Neural progenitor cell (in vitro differentiated cells): ENCODE data around the gene HMGXB4. TPM values are rescaled to one million over a fixed set of nuclear protein-coding genes. Genes with fewer than 3 reads are reported as not detected.

Experiments used
- DNase-seq: peaks from one replicate; pipeline ENCODE4 v3.0.0-alpha.2; 2016; ENCODE audit warnings: low spot score
- H2AFZ ChIP-seq: fragments of 200-600 bp; sonication (generic); replicated peaks from 2 replicates; pipeline ENCODE4 v1.6.1; 2016; ENCODE audit warnings: antibody characterized with exemption
- H3F3A ChIP-seq: fragments of 200-600 bp; sonication (generic); 2 replicates; pipeline ENCODE4 v1.6.1; 2016; ENCODE audit warnings: antibody characterized with exemption, low read depth
- H3K27ac ChIP-seq: fragments of 200-600 bp; sonication (generic); 2 replicates; pipeline ENCODE4 v1.5.1; 2016; ENCODE audit warnings: mild to moderate bottlenecking
- H3K27me3 ChIP-seq: fragments of 200-600 bp; sonication (generic); 2 replicates; pipeline ENCODE4 v1.6.1; 2016; ENCODE audit warnings: mild to moderate bottlenecking, moderate library complexity
- H3K36me3 ChIP-seq: fragments of 200-600 bp; sonication (generic); 2 replicates; pipeline ENCODE4 v1.5.1; 2016
- H3K4me1 ChIP-seq: fragments of 200-600 bp; sonication (generic); 2 replicates; pipeline ENCODE4 v1.6.1; 2016; ENCODE audit warnings: mixed run types
- H3K4me2 ChIP-seq: fragments of 200-600 bp; sonication (generic); 2 replicates; pipeline ENCODE4 v1.6.1; 2016
- H3K4me3 ChIP-seq: fragments of 200-600 bp; sonication (generic); 2 replicates; pipeline ENCODE4 v1.5.1; 2016
- H3K79me2 ChIP-seq: fragments of 200-600 bp; sonication (generic); 2 replicates; pipeline ENCODE4 v1.6.1; 2016; ENCODE audit warnings: low read depth
- H3K9ac ChIP-seq: fragments of 200-600 bp; sonication (generic); 2 replicates; pipeline ENCODE4 v1.6.1; 2016
- H3K9me3 ChIP-seq: fragments of 200-600 bp; sonication (generic); 2 replicates; pipeline ENCODE4 v1.5.1; 2016; ENCODE audit warnings: low read depth
- H4K20me1 ChIP-seq: fragments of 200-600 bp; sonication (generic); 2 replicates; pipeline ENCODE4 v1.6.1; 2016; ENCODE audit warnings: low read depth
- H3K27ac Mint-ChIP-seq: 3 replicates; pipeline ENCODE4 v1.8.0; 2021; ENCODE audit warnings: mixed read lengths
- H3K27me3 Mint-ChIP-seq: 2 replicates; pipeline ENCODE4 v1.8.0; 2022; ENCODE audit warnings: low read depth, mild to moderate bottlenecking, inconsistent platforms, moderate library complexity, mixed read lengths; ENCODE audit not compliant: insufficient read depth
- H3K36me3 Mint-ChIP-seq: 3 replicates; pipeline ENCODE4 v1.8.0; 2021; ENCODE audit warnings: mixed read lengths
- H3K4me1 Mint-ChIP-seq: 3 replicates; pipeline ENCODE4 v1.8.0; 2021; ENCODE audit warnings: mixed read lengths
- H3K4me3 Mint-ChIP-seq: 3 replicates; pipeline ENCODE4 v1.8.0; 2021; ENCODE audit warnings: mild to moderate bottlenecking, moderate library complexity, mixed read lengths
- H3K9me3 Mint-ChIP-seq: 3 replicates; pipeline ENCODE4 v1.8.0; 2020; ENCODE audit warnings: mixed read lengths
- CTCF ChIP-seq: fragments of 200-600 bp; sonication (generic); IDR thresholded peaks from 2 replicates; pipeline ENCODE4 v1.5.1; 2017; ENCODE audit warnings: antibody characterized with exemption, mild to moderate bottlenecking
- EZH2 ChIP-seq: fragments of 200-600 bp; sonication (generic); IDR thresholded peaks from 2 replicates; pipeline ENCODE4 v1.6.1; 2017; ENCODE audit warnings: antibody characterized with exemption, mild to moderate bottlenecking, moderate library complexity
- EZH2phosphoT487 ChIP-seq: fragments of 200-600 bp; sonication (generic); IDR thresholded peaks from 2 replicates; pipeline ENCODE4 v1.6.1; 2017; ENCODE audit warnings: antibody characterized with exemption
- total RNA-seq: library from RNA; depleted of rRNA; stranded (reverse); fragments of >200 nt; gene quantifications from 2 replicates; pipeline ENCODE4 v1.2.3, GENCODE V29; 2015; ENCODE audit warnings: low replicate concordance

HMGXB4 gene
- total RNA-seq, 1 donor from 2014 or later = 55.9 TPM

- Mint-ChIP-seq H3K27ac (no peak overlapping the region), H3K4me1 (no peaks in the 10 kb centered on the region), H3K27me3 (no peaks in the 10 kb centered on the region), H3K36me3 (peaks cover 31% of the 10 kb centered on the region), H3K9me3 (no peaks in the 10 kb centered on the region), H3K4me3 (no peak overlapping the region)
- Histone ChIP-seq H3K4me3 (no peak overlapping the region), H3K4me2 (no peak overlapping the region), H2AFZ (no peak overlapping the region), H3K27me3 (no peaks in the 10 kb centered on the region), H3K27ac (no peak overlapping the region), H3K4me1 (no peaks in the 10 kb centered on the region), H3K9ac (no peak overlapping the region), H3F3A (peaks cover 12% of the 10 kb centered on the region), H3K9me3 (no peaks in the 10 kb centered on the region), H3K79me2 (no peaks in the 10 kb centered on the region), H3K36me3 (peaks cover 31% of the 10 kb centered on the region), H4K20me1 (peaks cover 4% of the 10 kb centered on the region)
- no peak for TF ChIP-seq CTCF
- no peak for DNase-seq
Observed at GRCh38 chr22:35288116-35288515, 30.8 kb downstream of the HMGXB4 start.

- no peaks in the 10 kb centered on the region for H3K4me1 ChIP-seq
- H3K4me3 ChIP-seq = no peak overlapping the region
- no peak for TF ChIP-seq EZH2phosphoT487
- TF ChIP-seq EZH2 = no peak
- no peak for TF ChIP-seq CTCF
- H3K9me3 ChIP-seq = no peaks in the 10 kb centered on the region
- H3K27me3 Mint-ChIP-seq = no peaks in the 10 kb centered on the region
- H3K36me3 ChIP-seq = peaks cover 25% of the 10 kb centered on the region
- no peaks in the 10 kb centered on the region for H3K9me3 Mint-ChIP-seq
- H3F3A ChIP-seq = peaks cover 17% of the 10 kb centered on the region
- no peak overlapping the region for H3K4me2 ChIP-seq
- no peaks in the 10 kb centered on the region for H4K20me1 ChIP-seq
- H3K4me1 Mint-ChIP-seq = no peaks in the 10 kb centered on the region
- DNase-seq = no peak
- no peak overlapping the region for H3K4me3 Mint-ChIP-seq
- no peak overlapping the region for H3K27ac ChIP-seq
- no peak overlapping the region for H2AFZ ChIP-seq
- H3K27me3 ChIP-seq = no peaks in the 10 kb centered on the region
- peaks cover 27% of the 10 kb centered on the region for H3K36me3 Mint-ChIP-seq
- H3K27ac Mint-ChIP-seq = no peak overlapping the region
- no peaks in the 10 kb centered on the region for H3K79me2 ChIP-seq
- H3K9ac ChIP-seq = no peak overlapping the region
Observed at GRCh38 chr22:35292786-35293185, 35.5 kb downstream of the HMGXB4 start.

- Histone ChIP-seq H3K4me3 (no peak overlapping the region), H3F3A (peaks cover 27% of the 10 kb centered on the region), H3K9me3 (no peaks in the 10 kb centered on the region), H4K20me1 (no peaks in the 10 kb centered on the region), H3K4me1 (no peaks in the 10 kb centered on the region), H2AFZ (no peak overlapping the region), H3K27ac (no peak overlapping the region), H3K36me3 (peaks cover 16% of the 10 kb centered on the region), H3K79me2 (peaks cover 7% of the 10 kb centered on the region), H3K4me2 (no peak overlapping the region), H3K27me3 (no peaks in the 10 kb centered on the region), H3K9ac (no peak overlapping the region)
- no peak overlapping the region for H3K27ac Mint-ChIP-seq
- DNase-seq = no peak
- no peak overlapping the region for H3K4me3 Mint-ChIP-seq
- H3K4me1 Mint-ChIP-seq = peaks cover 4% of the 10 kb centered on the region
- H3K9me3 Mint-ChIP-seq = no peaks in the 10 kb centered on the region
- peaks cover 17% of the 10 kb centered on the region for H3K36me3 Mint-ChIP-seq
- no peak for TF ChIP-seq CTCF
- no peak for TF ChIP-seq EZH2
- TF ChIP-seq EZH2phosphoT487 = no peak
- peaks cover 3% of the 10 kb centered on the region for H3K27me3 Mint-ChIP-seq
Observed at GRCh38 chr22:35296051-35296450, 38.8 kb downstream of the HMGXB4 start.
